Measurements from ENCODE around the gene ATP1B1.

The ATP1B1 gene

DNA sequence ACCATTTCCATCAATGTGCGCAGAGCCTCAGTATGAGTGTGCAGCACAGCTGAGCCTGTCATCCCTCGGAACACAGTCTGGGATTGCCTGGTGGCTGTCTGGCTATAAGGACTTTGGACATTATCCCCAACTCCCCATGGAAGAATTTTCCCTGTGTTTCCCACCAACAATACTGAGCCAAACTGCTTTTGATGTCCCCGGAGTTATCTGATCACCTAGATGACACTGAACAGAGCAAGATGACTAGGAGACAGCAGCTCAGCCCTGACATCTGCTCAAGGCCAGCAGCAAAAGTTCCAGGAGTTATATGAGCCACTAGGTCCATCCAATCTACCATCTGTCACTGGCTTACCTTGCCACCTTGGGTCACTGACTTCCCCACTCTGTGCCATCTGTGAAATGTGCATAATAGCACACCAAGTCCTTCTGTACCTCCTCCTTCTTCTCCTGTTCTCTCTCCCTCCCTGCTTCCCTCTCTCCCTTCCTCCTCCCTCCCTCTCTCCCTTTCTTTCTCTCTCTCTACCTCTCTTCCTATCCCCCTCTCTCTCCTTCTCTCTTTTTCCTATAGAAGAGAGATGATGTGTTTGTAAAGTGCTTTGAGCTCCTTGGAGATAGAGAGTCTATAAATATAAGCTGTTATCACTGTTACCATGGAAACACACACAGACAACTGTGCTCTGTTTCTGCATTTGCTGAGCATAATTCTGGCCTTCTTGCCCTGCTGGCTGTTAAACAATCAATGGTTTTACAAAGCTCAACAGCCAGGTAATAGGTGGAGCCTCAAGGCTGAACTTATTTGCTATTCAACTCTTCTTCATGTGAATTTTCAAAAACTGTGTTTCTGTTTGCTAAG is 19.7 kb upstream of the ATP1B1 start:
- H3K4me3 ChIP-seq (ENCODE audit: low read depth, low read length): no peak overlapping the region
- no peak for DNase-seq (ENCODE audit: low read depth)
- TF ChIP-seq CTCF (IDR thresholded peaks at IDR 0.05; ENCODE audit: insufficient read depth, low read depth, low read length, missing control alignments): no peak

- no peak for TF ChIP-seq CTCF (IDR thresholded peaks at IDR 0.05; ENCODE audit: insufficient read depth, low read depth, low read length, missing control alignments)
- H3K4me3 ChIP-seq (ENCODE audit: low read depth, low read length): no peak overlapping the region
- DNase-seq (ENCODE audit: low read depth): no peak
These were observed 18.6 kb upstream of the ATP1B1 start for GRCh38 chr1:169087876-169088275.

DNA sequence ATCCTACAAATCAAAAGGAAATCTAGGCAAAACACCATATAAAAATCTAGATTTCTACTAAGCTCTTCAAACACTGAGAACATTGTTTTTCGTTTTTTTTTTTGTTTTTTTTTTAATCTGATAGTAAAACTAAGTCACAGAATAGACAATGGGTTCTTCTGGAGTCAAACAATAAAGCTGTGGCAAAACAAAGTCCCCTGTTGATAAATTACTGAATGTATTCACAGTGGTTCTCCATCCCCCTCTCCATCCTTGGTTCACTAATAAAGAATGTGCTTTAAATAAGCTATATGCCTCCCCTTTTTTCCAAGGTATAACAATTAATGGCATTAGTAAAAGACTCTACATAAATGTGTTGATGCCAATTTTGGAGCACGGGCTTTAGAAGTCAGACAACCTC is 16.7 kb upstream of the ATP1B1 start:
- no peak for TF ChIP-seq CTCF (IDR thresholded peaks at IDR 0.05; ENCODE audit: insufficient read depth, low read depth, low read length, missing control alignments)
- no peak for DNase-seq (ENCODE audit: low read depth)
- H3K4me3 ChIP-seq (ENCODE audit: low read depth, low read length): no peak overlapping the region

GRCh38 chr1:169090308-169090899 is 16.1 kb upstream of the ATP1B1 start:
- H3K4me3 ChIP-seq (ENCODE audit: low read depth, low read length): peak overlapping the region; percentile 15
- DNase-seq (ENCODE audit: low read depth): no peak
- no peak for TF ChIP-seq CTCF (IDR thresholded peaks at IDR 0.05; ENCODE audit: insufficient read depth, low read depth, low read length, missing control alignments)

DNA sequence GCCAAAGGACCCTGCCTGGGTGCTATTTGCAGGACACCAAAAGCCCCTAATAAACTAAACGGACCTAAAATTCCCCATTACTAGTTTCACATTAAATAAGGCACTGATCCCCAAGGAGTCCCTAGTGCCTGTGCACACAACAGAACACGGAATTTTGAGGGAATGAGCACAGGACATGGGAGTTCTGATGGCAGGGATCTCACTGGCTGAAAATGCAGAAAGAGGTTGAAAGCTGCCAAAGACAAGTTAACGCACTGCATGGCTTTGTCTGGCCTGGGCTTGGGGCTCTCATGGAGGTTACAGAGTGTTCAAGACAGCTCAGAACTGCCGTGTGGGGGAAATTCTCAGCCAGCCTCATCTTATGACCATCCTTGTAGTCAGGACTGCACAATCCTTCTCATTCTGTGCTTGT is 15.6 kb upstream of the ATP1B1 start:
- H3K4me3 ChIP-seq (ENCODE audit: low read depth, low read length): peak overlapping the region; percentile 15
- DNase-seq (ENCODE audit: low read depth): peak; percentile 67
- TF ChIP-seq CTCF (IDR thresholded peaks at IDR 0.05; ENCODE audit: insufficient read depth, low read depth, low read length, missing control alignments): no peak

GRCh38 chr1:169091480-169091941 is 15.0 kb upstream of the ATP1B1 start:
- no peak for TF ChIP-seq CTCF (IDR thresholded peaks at IDR 0.05; ENCODE audit: insufficient read depth, low read depth, low read length, missing control alignments)
- DNase-seq (ENCODE audit: low read depth): peak; percentile 76
- H3K4me3 ChIP-seq (ENCODE audit: low read depth, low read length): no peak overlapping the region
